HEK293T (cell line): ENCODE data around the gene CDH13.
A peak's percentile ranks its signal among the peaks of the same experiment; 100 is the strongest.

Experiments used
- CTCF ChIA-PET: fragments of 350-600 bp; formaldehyde crosslinking; extraction: SDS; loops from one replicate; lab custom pipeline; 2021; ENCODE audit warnings: antibody characterized with exemption, inconsistent platforms; lab: Yijun Ruan, JAX
- POLR2A ChIA-PET: fragments of 350-600 bp; formaldehyde crosslinking; extraction: SDS; loops from one replicate; lab custom pipeline; 2020; ENCODE audit warnings: antibody characterized with exemption, inconsistent platforms; lab: Yijun Ruan, JAX
- DNase-seq: peaks from one replicate; pipeline ENCODE4 v3.0.0; 2012; ENCODE audit warnings: mixed read lengths; ENCODE audit errors: extremely low spot score
- ARNT ChIP-seq: fragments of 450-650 bp; IDR thresholded peaks from 2 replicates; pipeline ENCODE4 v1.6.1; 2017; ENCODE audit warnings: mild to moderate bottlenecking
- BHLHE40 ChIP-seq: fragments of 450-650 bp; IDR thresholded peaks from 2 replicates; pipeline ENCODE4 v1.6.1; 2016; ENCODE audit warnings: mild to moderate bottlenecking, moderate library complexity, borderline replicate concordance
- CTBP1 ChIP-seq: fragments of 450-650 bp; IDR thresholded peaks from 2 replicates; pipeline ENCODE4 v1.6.1; 2016; ENCODE audit warnings: borderline replicate concordance
- ELF4 ChIP-seq: fragments of 450-650 bp; IDR thresholded peaks from 2 replicates; pipeline ENCODE4 v1.6.1; 2017; ENCODE audit warnings: antibody characterized with exemption
- FOXA1 ChIP-seq: fragments of 450-650 bp; IDR thresholded peaks from 2 replicates; pipeline ENCODE4 v1.6.1; 2016; ENCODE audit warnings: mild to moderate bottlenecking
- FOXK2 ChIP-seq: fragments of 450-650 bp; IDR thresholded peaks from 2 replicates; pipeline ENCODE4 v1.6.1; 2016; ENCODE audit warnings: mild to moderate bottlenecking
- FOXM1 ChIP-seq: fragments of 450-650 bp; IDR thresholded peaks from 2 replicates; pipeline ENCODE4 v1.6.1; 2017; ENCODE audit warnings: mild to moderate bottlenecking, borderline replicate concordance
- HDGF ChIP-seq: fragments of 450-650 bp; IDR thresholded peaks from 2 replicates; pipeline ENCODE4 v1.6.1; 2017; ENCODE audit warnings: antibody characterized with exemption, borderline replicate concordance
- L3MBTL2 ChIP-seq: fragments of 450-650 bp; conservative IDR thresholded peaks from 2 replicates; pipeline ENCODE4 v1.6.1; 2016; ENCODE audit warnings: mild to moderate bottlenecking
- LEF1 ChIP-seq: fragments of 450-650 bp; IDR thresholded peaks from 2 replicates; pipeline ENCODE4 v1.6.1; 2017; ENCODE audit warnings: mild to moderate bottlenecking, borderline replicate concordance
- NFRKB ChIP-seq: fragments of 450-650 bp; IDR thresholded peaks from 2 replicates; pipeline ENCODE4 v1.6.1; 2016; ENCODE audit warnings: mild to moderate bottlenecking, moderate library complexity
- PKNOX1 ChIP-seq: fragments of 450-650 bp; IDR thresholded peaks from 2 replicates; pipeline ENCODE4 v1.6.1; 2016
- SP1 ChIP-seq: fragments of 450-650 bp; IDR thresholded peaks from 2 replicates; pipeline ENCODE4 v1.6.1; 2017
- SUZ12 ChIP-seq: fragments of 450-650 bp; IDR thresholded peaks from 2 replicates; pipeline ENCODE4 v1.6.1; 2016; ENCODE audit warnings: mild to moderate bottlenecking
- TARDBP ChIP-seq: fragments of 450-650 bp; IDR thresholded peaks from 2 replicates; pipeline ENCODE4 v1.6.1; 2016
- ZNF384 ChIP-seq: fragments of 450-650 bp; IDR thresholded peaks from 2 replicates; pipeline ENCODE4 v1.6.1; 2016

The CDH13 gene

GRCh38 chr16:83814659-83814985 is 1187.9 kb downstream of the CDH13 start:
- ChIA-PET CTCF (interaction anchor here (0.8 kb wide), 1 partner anchor 29 kb away, joined by 8 read pairs; no protein-coding TSS in a partner anchor), POLR2A (no interaction called here)
- TF ChIP-seq CTBP1 (no peak), ELF4 (no peak), L3MBTL2 (no peak), HDGF (no peak), TARDBP (no peak), FOXA1 (no peak), ZNF384 (no peak), FOXK2 (no peak), FOXM1 (no peak), LEF1 (no peak), ARNT (no peak), NFRKB (no peak), SP1 (no peak), BHLHE40 (no peak), PKNOX1 (no peak), SUZ12 (no peak)
- no peak for DNase-seq

GRCh38 chr16:83817022-83817421 is 1190.3 kb downstream of the CDH13 start:
- DNase-seq: no peak
- ChIA-PET POLR2A (interaction anchor here (1.2 kb wide), 1 partner anchor 9 kb away, joined by 3 read pairs; the partner anchor contains the start of gene HSBP1), CTCF (no interaction called here)
- TF ChIP-seq NFRKB: no peak
- TF ChIP-seq ZNF384: no peak
- TF ChIP-seq FOXM1: no peak
- TF ChIP-seq PKNOX1: no peak
- TF ChIP-seq L3MBTL2: no peak
- no peak for TF ChIP-seq SP1
- no peak for TF ChIP-seq SUZ12
- no peak for TF ChIP-seq TARDBP
- TF ChIP-seq ELF4: no peak
- no peak for TF ChIP-seq BHLHE40
- no peak for TF ChIP-seq LEF1
- no peak for TF ChIP-seq FOXA1
- TF ChIP-seq ARNT: no peak
- no peak for TF ChIP-seq HDGF
- no peak for TF ChIP-seq CTBP1
- TF ChIP-seq FOXK2: no peak

GRCh38 chr16:83818276-83818675 is 1191.5 kb downstream of the CDH13 start:
- no peak for TF ChIP-seq ARNT
- no peak for TF ChIP-seq FOXA1
- no peak for TF ChIP-seq HDGF
- no peak for TF ChIP-seq BHLHE40
- no peak for TF ChIP-seq ZNF384
- TF ChIP-seq PKNOX1: no peak
- no peak for TF ChIP-seq TARDBP
- TF ChIP-seq ELF4: no peak
- TF ChIP-seq SP1: no peak
- no peak for TF ChIP-seq NFRKB
- CTCF ChIA-PET: no interaction called here
- POLR2A ChIA-PET: no interaction called here
- DNase-seq: no peak

- TF ChIP-seq CTBP1: no peak
- TF ChIP-seq FOXK2: no peak
- TF ChIP-seq ELF4: no peak
- TF ChIP-seq ZNF384: no peak
- no peak for TF ChIP-seq PKNOX1
- no peak for TF ChIP-seq LEF1
- no peak for TF ChIP-seq SP1
- no peak for TF ChIP-seq TARDBP
- TF ChIP-seq SUZ12: no peak
- TF ChIP-seq ARNT: no peak
- TF ChIP-seq FOXA1: no peak
- no peak for TF ChIP-seq BHLHE40
- TF ChIP-seq NFRKB: no peak
- no peak for TF ChIP-seq L3MBTL2
- TF ChIP-seq HDGF: no peak
- no peak for DNase-seq
- ChIA-PET POLR2A (no interaction called here), CTCF (no interaction called here)
These were observed 1192.6 kb downstream of the CDH13 start for GRCh38 chr16:83819361-83819760.

- CTCF ChIA-PET: interaction anchor here (0.6 to 0.9 kb wide), 4 partner anchors 10 to 130 kb away, joined by 3 to 4 read pairs (median 3); no protein-coding TSS in a partner anchor
- DNase-seq: peak; percentile 86
- POLR2A ChIA-PET: no interaction called here
- no peak for TF ChIP-seq BHLHE40
- TF ChIP-seq L3MBTL2: no peak
- no peak for TF ChIP-seq ARNT
- no peak for TF ChIP-seq TARDBP
- no peak for TF ChIP-seq SUZ12
These were observed 1199.6 kb downstream of the CDH13 start for GRCh38 chr16:83826146-83826913.
